NCI-H2196 treated with DMSO at 0.1 percent for 48 hours (cell line): ENCODE results near the gene DBH.

ENCODE experiments used
- DNase-seq: peaks from one replicate; lab custom pipeline; 2025; ENCODE audit not compliant: unreplicated experiment; lab: John Stamatoyannopoulos, UW

DBH gene

DNA sequence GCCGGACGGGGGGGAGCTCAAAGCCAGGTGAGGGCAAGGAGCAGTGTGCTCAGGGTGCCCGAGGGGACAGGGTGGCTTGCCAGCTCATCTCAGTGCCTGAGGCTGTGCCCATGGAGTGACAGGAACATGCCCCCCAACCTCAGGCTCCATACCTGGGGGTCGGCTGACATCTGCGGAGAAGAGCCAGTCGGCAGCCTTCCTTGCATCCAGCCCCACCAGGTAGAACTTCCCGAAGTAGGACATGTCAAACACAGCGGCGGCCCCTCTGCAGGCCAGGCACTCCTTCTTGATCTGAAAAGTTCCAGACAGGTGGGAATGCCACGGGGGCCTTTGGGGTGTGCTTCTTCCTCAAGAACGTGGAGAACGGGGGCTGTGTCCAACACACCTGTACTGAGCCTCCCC, 59.9 kb downstream of the DBH start:
- no peak for DNase-seq

DNA sequence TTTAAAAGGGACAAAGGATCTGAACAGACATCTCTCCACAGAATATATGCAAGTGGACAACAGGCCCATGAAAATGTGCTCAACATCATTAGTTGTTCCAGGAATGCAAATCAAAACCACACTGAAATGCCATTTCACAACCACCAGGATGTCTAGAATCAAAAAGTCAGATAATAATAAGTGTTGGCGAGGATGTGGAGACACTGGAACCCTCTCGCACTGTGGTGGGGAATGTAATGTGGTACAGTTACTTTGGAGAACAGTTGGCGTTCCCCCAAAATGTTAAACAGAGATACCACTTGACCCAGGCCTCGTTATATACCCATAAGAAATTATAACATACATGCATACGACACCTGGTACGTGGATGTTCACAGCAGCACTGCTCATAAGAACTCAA, 63.4 kb downstream of the DBH start:
- no peak for DNase-seq

DNA sequence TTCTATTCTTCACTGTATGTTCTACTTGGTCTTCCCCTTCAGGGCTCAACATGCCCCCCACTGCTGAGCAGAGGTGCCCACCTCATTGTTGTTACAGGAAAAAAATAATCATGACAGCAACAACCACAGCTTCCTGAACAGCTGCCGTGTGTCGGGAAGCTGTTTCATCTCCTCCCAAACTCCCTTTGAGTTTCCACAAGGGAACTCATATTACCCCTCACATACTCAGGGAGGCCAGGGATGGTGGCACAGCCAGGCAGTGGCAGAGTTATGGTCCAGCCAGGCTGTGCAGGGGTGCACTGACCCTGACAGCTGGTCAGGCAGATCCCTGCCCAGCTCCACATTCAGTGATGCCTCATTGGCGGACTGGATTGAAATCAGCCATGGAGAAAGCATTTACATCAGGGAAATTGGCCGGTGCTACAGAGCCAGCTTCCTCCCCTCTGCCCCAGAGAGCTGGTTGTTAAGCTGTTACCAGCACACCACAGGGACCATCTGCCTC, 64.7 kb downstream of the DBH start:
- DNase-seq = no peak

DNA sequence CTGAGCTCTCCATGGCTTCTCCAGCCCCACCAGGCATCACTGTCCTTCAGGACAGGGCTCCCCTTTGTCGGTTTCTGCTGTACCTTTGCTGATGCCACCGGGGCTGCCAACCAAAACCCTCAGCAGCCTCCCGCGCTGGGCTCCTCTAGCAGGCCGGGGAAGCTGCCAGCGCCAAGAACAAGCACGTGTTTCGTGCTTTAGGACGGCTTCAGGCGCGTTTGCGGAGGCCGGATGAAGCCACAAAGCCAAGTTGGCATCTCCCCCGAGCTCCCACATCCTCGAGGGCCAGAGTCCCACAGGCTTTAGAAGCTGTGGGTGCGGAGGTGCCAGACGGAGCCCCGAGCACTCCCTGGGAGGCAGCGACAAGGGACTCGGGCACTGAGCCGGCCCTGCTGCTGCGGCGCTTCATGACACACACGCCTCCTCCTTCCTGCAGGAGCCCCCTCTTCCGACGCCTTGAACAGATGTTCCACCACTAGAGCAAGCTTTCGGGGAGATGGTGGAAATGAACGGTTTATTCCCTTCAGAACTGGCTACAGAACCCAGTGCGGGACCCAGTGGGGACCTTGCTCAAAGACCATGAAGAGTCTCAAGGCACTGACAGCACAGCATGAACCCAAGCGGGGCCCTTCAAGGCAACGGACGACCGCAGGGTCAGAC, 65.3 kb downstream of the DBH start:
- no peak for DNase-seq

DNA sequence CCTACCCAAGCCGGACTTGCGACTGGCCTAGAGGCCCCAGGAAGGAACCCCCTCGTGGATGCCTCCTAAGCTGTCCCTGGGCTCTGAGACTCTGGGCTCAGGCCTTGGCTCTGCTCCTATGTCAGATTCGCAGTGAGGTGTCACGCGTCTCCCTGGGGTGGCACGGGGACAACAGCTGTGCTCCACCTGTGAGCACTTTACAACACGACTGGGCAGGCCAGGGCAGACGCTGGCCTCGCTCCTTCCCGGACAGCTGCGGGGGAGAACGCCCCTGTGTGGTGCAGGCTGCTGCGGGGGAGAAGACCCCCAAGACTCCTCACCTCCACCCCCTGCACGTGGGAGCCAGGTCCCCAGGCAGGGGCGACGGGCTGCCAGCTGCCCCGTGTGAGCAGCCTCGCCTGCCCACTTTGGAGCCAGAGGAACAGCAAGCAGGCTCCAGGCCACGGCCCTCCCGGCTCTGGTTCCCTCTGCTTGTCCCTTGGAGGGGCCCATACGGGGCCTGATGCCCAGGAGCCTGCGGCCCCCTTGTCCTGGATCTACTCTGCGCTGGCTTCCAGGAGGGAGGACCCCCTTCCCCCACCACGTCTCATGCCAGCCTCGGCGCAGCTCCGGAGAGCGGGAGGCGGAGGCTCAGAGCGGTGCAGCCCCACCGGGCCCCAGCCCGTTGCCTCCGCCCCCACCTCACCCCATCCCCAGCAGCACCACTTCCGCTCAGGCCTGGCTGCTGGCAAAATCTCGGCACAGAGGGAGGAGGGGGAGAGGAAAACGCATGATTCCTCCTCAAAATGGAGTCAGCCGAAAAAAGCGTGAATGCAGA, 66.0 kb downstream of the DBH start:
- DNase-seq = no peak

DNA sequence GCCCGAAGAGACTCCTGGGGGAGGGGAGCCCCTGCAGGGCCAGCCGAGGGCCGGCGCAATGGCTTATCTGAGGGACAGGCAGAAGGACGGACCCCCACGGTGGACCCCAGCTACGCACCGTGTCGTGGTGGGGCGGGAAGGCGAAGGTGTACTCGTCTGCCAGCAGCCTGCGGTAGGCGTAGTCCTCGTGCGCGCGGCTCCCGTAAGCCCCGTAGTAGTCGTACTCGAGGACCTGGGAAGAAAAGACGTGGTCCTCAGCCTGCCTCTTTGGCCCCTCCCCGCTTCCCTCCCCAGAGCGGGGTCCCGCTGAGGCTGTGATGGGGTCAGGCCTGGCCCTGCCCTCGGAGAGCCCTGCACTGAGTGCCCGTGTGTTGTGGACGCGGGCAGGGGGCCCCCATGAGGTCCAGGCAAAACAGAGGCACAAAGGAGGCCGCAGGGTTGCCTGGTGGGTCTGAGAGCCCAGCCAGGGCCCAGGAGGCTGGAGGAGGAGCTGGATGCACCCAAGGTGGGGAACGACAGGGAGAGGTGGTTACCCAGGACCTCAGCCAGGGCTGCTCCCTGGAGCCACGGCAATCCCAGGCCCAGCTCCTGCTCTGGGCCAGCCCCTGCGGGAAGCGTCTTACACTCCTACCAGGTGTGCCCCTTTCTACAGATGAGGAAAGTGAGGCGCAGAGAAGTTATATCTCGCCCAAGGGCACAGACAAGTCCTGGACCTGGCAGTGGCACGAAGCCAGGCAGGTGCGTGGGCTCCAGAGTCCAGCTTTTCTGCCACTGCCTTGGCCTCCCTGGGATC, 66.8 kb downstream of the DBH start:
- DNase-seq = no peak

DNA sequence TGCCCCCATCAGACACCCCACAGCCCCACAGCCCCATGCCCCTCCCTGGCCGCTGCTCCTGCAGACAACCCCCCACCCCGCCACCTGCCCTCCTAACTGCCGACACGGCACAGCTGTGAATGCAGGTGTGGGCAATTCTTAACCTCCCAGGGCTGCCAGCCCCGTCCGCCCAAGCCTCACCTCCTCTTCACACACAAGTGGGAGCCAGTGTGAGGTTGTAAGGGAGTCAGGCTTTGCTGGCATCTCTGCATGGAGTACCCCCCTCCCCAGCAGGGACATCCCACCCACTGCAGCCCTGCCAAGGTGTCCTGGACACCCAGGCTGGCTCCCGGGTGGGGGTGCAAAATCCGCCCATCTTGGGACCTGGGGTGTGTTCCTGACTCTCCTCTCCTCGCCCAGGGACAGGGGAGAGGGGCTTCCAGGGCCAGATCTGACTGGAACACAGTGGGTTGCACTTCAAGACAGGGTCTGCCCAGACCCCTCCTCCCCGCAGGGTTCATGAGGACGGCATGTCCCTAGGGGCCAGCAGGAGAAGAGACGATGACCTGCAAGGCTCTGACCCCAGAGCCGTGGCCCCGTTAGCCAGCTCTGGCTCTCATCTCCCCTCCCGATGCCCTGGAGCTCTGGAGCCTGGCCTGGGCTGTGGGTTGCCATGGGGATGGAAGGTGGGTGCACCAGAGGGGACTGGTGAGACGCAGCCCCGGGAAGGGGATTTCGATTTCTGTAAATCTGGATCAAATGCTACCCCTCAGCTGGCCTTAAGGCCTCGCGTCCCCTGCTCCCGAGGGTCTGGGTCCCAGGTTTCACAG, 67.6 kb downstream of the DBH start:
- DNase-seq = no peak

DNA sequence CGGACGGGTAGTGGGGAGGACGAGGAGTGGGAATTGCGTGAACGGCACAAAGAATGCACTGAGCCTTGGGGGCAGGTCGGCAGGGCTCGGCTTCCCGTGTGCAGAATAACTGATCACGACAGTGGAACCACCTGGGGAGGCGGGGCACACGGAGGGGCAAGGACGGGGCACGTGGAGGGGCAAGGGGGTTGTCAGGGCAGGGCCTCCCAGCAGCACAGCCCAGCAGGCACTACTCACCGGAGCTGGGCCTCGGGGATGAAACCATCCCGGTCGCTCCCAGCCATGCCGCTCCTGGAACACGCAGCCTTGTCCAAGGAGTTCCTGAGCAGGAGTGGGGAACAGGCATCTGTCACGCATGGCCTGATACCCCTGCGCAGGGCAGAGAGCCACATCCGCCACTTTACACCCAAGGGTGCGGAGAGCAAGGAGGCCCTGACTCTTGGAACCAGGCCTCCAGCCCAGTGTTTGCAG, 68.6 kb downstream of the DBH start:
- DNase-seq = no peak

DNA sequence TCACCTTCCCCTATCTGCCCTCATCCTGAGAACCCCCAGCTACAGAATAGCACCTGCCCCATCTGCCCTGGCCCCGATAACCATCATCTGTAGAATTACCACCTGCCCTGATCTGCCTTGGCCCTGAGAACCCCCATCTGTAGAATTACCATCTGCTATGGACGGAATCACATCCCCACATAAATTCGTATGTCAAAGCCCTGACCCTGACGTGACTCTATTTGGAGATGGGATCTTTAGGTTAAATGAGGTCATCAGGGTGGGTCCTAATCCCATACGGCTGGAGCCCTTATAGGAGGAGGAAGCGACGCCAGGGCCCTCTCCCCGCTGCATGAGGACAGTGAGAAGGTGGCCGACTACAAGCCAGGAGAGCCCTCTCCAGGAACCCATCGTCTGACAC, 69.4 kb downstream of the DBH start:
- no peak for DNase-seq

DNA sequence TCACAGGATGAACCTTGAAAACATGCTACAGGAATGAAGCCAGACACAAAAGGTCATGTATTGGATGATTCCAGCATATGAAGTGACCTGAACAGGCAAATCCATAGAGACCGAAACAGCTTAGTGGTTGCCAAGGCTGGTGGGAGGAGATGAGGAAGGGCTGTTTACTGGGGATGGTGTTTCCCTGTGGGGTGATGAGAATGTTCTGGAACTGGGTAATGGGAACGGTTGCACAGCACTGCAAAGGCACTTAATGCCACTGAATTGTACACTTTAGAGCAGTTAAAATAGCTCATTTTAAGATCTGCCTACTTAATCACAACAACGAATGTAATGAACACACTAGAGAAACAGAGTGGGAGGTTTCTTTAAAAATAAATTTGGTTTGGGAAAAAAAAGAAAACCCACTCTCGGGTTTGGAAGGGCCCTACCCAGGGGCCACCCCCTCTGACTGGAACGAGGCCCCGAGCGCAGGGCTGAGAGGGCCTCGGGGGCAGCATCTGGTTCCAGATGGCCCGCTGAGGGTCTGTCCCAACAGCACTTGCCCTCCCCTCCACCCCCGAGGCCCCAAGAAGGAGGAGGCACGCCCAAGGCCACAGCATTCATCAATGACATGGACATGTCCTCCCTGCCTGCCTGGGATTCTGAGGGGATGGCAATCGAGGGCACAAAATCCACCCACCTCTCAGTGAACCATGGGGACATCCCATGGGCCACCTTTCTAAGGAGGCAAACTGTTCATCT, 70.3 kb downstream of the DBH start:
- DNase-seq = no peak

DNA sequence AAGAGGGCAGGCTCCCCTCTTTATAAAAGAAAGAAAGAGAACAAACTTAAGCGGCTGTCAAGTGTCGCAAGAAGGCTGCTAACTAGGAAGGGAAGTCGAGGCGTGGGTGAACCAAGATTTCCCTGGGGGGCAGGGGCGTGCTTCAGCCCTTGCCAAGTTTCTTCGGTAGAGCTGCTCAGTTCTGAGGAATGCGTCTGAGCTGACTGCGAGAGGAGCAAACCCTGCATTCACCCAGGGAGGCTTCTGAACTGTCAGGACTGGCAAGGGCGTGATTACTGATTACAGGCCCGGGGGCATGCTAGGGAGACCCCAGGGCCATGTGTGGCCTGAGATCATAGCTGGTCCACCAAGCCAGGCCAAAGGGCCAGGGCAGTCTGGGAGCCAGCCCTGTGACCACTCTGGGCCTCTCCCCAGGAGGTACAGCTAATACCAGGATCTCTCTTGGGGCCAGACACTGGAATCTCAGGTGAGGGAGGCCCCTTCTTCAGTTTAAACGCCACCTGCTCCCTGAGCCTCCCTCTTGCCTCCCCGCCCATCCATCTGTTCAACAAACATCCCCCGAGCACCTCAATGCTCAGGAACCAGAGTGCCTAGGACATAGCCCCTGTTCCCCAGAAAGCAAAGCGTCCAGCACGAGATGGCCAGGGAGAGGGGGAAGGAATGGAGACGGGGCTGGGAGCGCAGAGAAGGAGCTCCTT, 71.1 kb downstream of the DBH start:
- DNase-seq = no peak

DNA sequence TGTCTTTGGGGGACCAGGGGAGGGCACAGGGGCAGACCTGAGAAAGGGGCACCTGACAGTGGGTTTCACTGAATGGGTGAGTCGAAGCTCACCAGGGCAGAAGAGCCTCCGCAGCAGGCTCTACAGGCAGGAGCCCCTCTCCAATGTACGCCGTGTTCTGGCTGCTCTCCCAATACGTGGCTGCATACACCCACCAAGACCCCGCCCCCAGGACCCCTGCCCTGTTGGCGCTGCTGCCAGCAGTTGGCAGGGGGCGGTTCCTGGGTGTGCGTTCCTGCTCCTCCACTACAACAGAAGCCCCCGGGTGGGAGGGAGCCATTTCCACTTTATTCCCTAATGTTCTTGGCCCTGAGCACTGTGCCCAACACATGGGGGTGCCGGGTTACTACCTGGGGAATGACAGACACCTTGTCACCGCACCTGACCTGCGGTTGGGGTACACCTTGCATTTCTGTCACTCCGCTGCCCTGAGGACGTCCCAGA, 71.6 kb downstream of the DBH start:
- DNase-seq = no peak

DNA sequence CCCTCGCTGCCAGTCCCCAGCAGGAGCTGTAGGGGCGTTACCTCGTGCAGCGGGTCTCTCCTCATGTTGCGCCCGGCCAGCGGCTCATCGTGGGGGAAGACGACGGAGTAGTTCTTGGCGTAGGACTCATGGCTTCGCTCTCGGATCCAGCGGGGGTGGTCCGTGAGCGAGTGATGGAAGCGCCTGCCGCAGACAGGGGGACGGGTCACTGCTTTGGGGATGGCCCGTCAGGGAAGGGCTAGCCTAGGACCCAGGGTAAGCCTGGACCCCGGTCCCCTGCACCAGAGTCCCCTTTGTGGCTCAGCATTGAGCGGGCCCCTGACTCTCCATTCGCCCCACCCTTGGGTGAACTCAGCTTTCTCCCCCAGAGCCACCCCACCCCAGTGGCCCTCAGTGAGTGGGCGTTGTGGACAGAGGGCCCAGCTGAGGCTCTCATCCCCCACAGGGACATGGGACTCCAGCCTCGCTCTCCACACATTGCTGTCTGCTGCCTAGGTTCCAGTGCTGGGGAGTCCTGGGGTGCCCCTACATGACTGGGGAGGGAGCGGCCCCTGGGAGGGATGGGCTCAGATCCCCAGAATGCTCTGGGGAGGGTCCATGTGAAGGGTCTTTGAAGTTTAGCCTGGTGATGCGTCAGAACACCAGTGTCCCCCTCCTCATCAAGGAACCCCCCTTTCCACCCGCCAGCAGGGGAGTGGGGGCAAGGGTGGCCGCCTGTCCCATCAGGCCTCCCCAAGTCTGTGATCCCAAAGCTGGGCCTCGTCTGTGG, 72.3 kb downstream of the DBH start:
- no peak for DNase-seq
